ENCODE measurements around the gene ZKSCAN3. TPM values are rescaled to one million over a fixed set of nuclear protein-coding genes. Genes with fewer than 3 reads are reported as not detected.
A peak's percentile ranks its signal among the peaks of the same experiment; 100 is the strongest.

Gene ZKSCAN3
- total and polyA plus RNA-seq, 2 of the 8 experiments (the other 6 are each of a cell fraction or from before 2014, with no cell fraction given): 2.7 to 9.8 TPM

DNA sequence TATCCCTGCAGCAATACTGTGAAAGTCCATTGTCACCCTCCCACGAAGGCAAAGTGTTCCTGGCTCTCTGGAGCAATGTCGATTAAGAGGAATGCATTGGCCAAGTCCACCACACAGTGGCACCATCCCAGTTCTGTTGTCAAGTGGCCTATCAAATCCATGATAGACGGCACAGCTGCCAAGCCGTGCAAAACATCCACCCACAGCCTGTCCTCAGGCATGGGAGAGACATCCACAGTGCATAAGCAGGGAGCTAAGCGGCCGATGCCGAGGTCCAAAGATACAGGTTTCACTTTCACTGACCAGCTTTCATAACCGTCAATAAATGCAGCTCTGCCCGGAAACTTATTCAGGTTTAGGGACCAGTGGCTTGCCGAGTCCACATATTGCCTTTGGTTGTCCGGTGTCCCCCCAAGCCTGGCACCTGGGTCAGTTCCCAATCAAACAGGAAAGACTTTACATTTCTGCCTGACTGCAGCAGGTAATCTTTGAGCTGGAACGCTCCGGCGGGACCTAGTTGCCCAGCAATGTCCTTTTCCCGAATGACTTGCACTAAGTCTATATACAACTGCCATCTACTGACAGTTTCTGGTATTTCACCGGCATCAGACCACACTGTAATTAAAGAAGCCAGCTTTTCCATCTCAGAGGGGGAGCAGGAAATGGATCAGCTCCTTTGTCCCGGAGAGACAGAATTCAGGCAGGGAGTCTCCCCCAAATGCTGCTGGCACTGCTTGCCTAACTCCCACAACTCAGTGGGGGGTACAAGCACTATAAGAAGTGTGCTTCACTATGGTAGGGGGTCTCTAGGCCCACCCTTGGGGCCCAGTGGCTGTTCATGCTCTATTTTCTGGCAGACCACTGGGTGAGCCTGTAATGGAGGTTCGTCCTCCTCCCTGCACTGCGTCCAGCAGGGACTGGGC is 6.3 kb downstream of the ZKSCAN3 start (continued):
- TF ChIP-seq ATF2 (IDR thresholded peaks at IDR 0.05; ENCODE audit: low read length) (no peak), TEAD4 (IDR thresholded peaks at IDR 0.05; ENCODE audit: low read depth, low read length) (peak; percentile 68), TCF12 (IDR thresholded peaks at IDR 0.05; ENCODE audit: low read depth, low read length) (no peak), CEBPB (IDR thresholded peaks at IDR 0.05; ENCODE audit: low read depth, low read length) (peak; percentile 27; the same call in 1 of the 2 replicates), CTBP2 (IDR thresholded peaks at IDR 0.05; ENCODE audit: borderline replicate concordance, insufficient read depth, insufficient read length, low read length) (no peak), SIRT6 (IDR thresholded peaks at IDR 0.05; ENCODE audit: low read length) (no peak), ASH2L (IDR thresholded peaks at IDR 0.05; ENCODE audit: low read length) (peak; percentile 31), CREB1 (IDR thresholded peaks at IDR 0.05) (no peak), EP300 (IDR thresholded peaks at IDR 0.05; ENCODE audit: borderline replicate concordance in 1 of 2, low read depth in 2 of 2, low read length in 2 of 2) (0 out of 3 replicates have a peak, but pooled peaks of 1 of the 2 experiments have one; percentile 17), RBBP5 (IDR thresholded peaks at IDR 0.05; ENCODE audit: borderline replicate concordance, low read depth, low read length) (peak; percentile 41; the same call in 1 of the 2 replicates), GTF2F1 (IDR thresholded peaks at IDR 0.05; ENCODE audit: borderline replicate concordance, low read depth, low read length) (no peak), BCL11A (IDR thresholded peaks at IDR 0.05; ENCODE audit: low read depth in 2 of 2, low read length in 2 of 2) (no peak), SP2 (IDR thresholded peaks at IDR 0.05; ENCODE audit: low read length) (no peak), POLR2AphosphoS5 (IDR thresholded peaks at IDR 0.05; ENCODE audit: low read depth, low read length) (0 out of 2 replicates have a peak, but pooled peaks have one; percentile 23)
- TF ChIP-seq, protein P1, sequence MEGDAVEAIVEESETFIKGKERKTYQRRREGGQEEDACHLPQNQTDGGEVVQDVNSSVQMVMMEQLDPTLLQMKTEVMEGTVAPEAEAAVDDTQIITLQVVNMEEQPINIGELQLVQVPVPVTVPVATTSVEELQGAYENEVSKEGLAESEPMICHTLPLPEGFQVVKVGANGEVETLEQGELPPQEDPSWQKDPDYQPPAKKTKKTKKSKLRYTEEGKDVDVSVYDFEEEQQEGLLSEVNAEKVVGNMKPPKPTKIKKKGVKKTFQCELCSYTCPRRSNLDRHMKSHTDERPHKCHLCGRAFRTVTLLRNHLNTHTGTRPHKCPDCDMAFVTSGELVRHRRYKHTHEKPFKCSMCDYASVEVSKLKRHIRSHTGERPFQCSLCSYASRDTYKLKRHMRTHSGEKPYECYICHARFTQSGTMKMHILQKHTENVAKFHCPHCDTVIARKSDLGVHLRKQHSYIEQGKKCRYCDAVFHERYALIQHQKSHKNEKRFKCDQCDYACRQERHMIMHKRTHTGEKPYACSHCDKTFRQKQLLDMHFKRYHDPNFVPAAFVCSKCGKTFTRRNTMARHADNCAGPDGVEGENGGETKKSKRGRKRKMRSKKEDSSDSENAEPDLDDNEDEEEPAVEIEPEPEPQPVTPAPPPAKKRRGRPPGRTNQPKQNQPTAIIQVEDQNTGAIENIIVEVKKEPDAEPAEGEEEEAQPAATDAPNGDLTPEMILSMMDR (IDR thresholded peaks at IDR 0.05; ENCODE audit: control extremely low read depth in 1 of 3, insufficient read depth in 1 of 3, low read depth in 1 of 3, low read length in 3 of 3): peak; percentile 18 to 72 (median 66)

Measured in H1 (cell line).